Measurements from ENCODE around the gene PIGV.

The PIGV gene

GRCh38 chr1:26775666-26776065 lies 12.1 kb upstream of the PIGV start:
- no peak overlapping the region for H3K27ac ChIP-seq (ENCODE audit: extremely low read depth, low read depth, low read length)
- H3K9me3 ChIP-seq (ENCODE audit: control insufficient read depth, insufficient read depth, low read depth, low read length), result no peaks in the 10 kb centered on the region
- TF ChIP-seq SALL2 (tag by site-specific recombination; IDR thresholded peaks at IDR 0.05; ENCODE audit: borderline replicate concordance), result no peak
- ChIA-PET CTCF (no interaction called here), POLR2A (interaction anchor here (1.0 kb wide), 1 partner anchor 9 kb away, joined by 3 read pairs; no protein-coding TSS in a partner anchor)
- H3K36me3 ChIP-seq (ENCODE audit: control insufficient read depth in 2 of 2, insufficient read depth in 1 of 2, low read length in 2 of 2), result peaks cover 15 to 100% of the 10 kb centered on the region in 2 experiments
- no peaks in the 10 kb centered on the region for H3K4me1 ChIP-seq (ENCODE audit: control insufficient read depth, insufficient read depth, low read length)
- no peak overlapping the region for H3K4me3 ChIP-seq (ENCODE audit: low read depth, low read length)

- Histone ChIP-seq H3K27ac (ENCODE audit: extremely low read depth, low read depth, low read length) (no peak overlapping the region), H3K9me3 (ENCODE audit: control insufficient read depth, insufficient read depth, low read depth, low read length) (no peaks in the 10 kb centered on the region), H3K36me3 (ENCODE audit: control insufficient read depth in 2 of 2, insufficient read depth in 1 of 2, low read length in 2 of 2) (peaks cover 15 to 89% of the 10 kb centered on the region in 2 experiments), H3K4me3 (ENCODE audit: low read depth, low read length) (no peak overlapping the region), H3K4me1 (ENCODE audit: control insufficient read depth, insufficient read depth, low read length) (peaks cover 11% of the 10 kb centered on the region)
- ChIA-PET CTCF (interaction anchor here (0.6 to 1.6 kb wide), 3 partner anchors 11 to 101 kb away, joined by 3 to 7 read pairs (median 5); no protein-coding TSS in a partner anchor), POLR2A (interaction anchor here (0.8 to 1.0 kb wide), 2 partner anchors 65 to 81 kb away, joined by 3 read pairs; no protein-coding TSS in a partner anchor)
- TF ChIP-seq ZSCAN4 (tag by site-specific recombination; IDR thresholded peaks at IDR 0.05) (no peak), ZNF837 (tag by site-specific recombination; IDR thresholded peaks at IDR 0.05) (no peak), ZNF704 (tag by site-specific recombination; IDR thresholded peaks at IDR 0.05) (no peak), HIC1 (tag by site-specific recombination; IDR thresholded peaks at IDR 0.05) (no peak), ZNF184 (tag by site-specific recombination; IDR thresholded peaks at IDR 0.05) (no peak), ZNF121 (tag by site-specific recombination; IDR thresholded peaks at IDR 0.05) (no peak)
Measured at GRCh38 chr1:26779098-26779668, 8.6 kb upstream of the PIGV start.

- TF ChIP-seq ZBTB17 (tag by site-specific recombination; IDR thresholded peaks at IDR 0.05) (no peak), PRDM4 (tag by site-specific recombination; IDR thresholded peaks at IDR 0.05) (peak; percentile 35; the same call in 1 of the 2 replicates), ZNF394 (tag by site-specific recombination; IDR thresholded peaks at IDR 0.05; ENCODE audit: borderline replicate concordance) (peak; percentile 72; the same call in 1 of the 2 replicates), ZNF148 (tag by site-specific recombination; IDR thresholded peaks at IDR 0.05; ENCODE audit: borderline replicate concordance) (no peak)
- Histone ChIP-seq H3K27ac (ENCODE audit: extremely low read depth, low read depth, low read length) (no peak overlapping the region), H3K4me1 (ENCODE audit: control insufficient read depth, insufficient read depth, low read length) (peaks cover 11% of the 10 kb centered on the region), H3K4me3 (ENCODE audit: low read depth, low read length) (no peak overlapping the region), H3K36me3 (ENCODE audit: control insufficient read depth in 2 of 2, insufficient read depth in 1 of 2, low read length in 2 of 2) (peaks cover 15 to 76% of the 10 kb centered on the region in 2 experiments), H3K9me3 (ENCODE audit: control insufficient read depth, insufficient read depth, low read depth, low read length) (no peaks in the 10 kb centered on the region)
- POLR2A ChIA-PET, result interaction anchor here (0.9 kb wide), 1 partner anchor 82 kb away, joined by 6 read pairs; no protein-coding TSS in a partner anchor
- CTCF ChIA-PET, result interaction anchor here (2.7 kb wide), 1 partner anchor 177 kb away, joined by 17 read pairs; no protein-coding TSS in a partner anchor
Measured at GRCh38 chr1:26780344-26780957, 7.3 kb upstream of the PIGV start.
